Nephron (organoid): ENCODE data around the gene THSD4.

Experiments used
- H3K27ac Mint-ChIP-seq, 3 experiments: 2 replicates each; pipeline ENCODE4 v1.8.0; 2020; ENCODE audit warnings: mixed read lengths in 3 of 3, mild to moderate bottlenecking in 2 of 3, moderate library complexity in 1 of 3
- H3K27me3 Mint-ChIP-seq: 2 replicates; pipeline ENCODE4 v1.8.0; 2021; ENCODE audit warnings: low read depth, mild to moderate bottlenecking, moderate library complexity, mixed read lengths
- H3K36me3 Mint-ChIP-seq: 2 replicates; pipeline ENCODE4 v1.8.0; 2020; ENCODE audit warnings: low read depth, mixed read lengths
- H3K4me1 Mint-ChIP-seq: 2 replicates; pipeline ENCODE4 v1.8.0; 2020; ENCODE audit warnings: mixed read lengths
- H3K4me3 Mint-ChIP-seq, 3 experiments: 2 replicates each; pipeline ENCODE4 v1.8.0; 2020; ENCODE audit warnings: mild to moderate bottlenecking in 3 of 3, mixed read lengths in 3 of 3, moderate library complexity in 2 of 3
- H3K9me3 Mint-ChIP-seq: 2 replicates; pipeline ENCODE4 v1.8.0; 2020; ENCODE audit warnings: mixed read lengths
- CTCF ChIP-seq, 3 experiments: fragments of 200-600 bp; sonication (generic); IDR thresholded peaks; one replicate each; pipeline ENCODE4 v1.5.0; 2021; ENCODE audit warnings: antibody characterized with exemption in 3 of 3; ENCODE audit not compliant: unreplicated experiment in 3 of 3

THSD4 gene

DNA sequence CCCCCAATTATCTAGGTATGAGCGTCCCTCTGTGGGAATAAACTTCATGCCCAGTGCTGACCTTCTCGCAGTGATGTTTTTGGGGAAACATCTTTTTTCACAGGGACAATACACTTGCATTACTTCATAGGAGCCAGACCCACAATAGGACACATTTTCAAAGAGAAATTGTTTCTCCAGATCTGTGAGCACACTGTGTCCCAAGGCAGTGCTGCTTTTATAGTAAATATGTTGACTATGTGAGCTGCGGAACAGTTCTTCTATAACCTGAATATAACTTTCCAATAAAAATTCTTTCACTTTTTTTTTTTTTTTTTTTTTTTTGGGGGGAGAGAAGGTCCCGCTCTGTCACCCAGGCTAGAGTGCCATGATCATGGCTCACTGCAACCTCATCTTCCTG, 17.4 kb upstream of the THSD4 start:
- no peak for TF ChIP-seq CTCF (IDR thresholded peaks at IDR 0.05; ENCODE audit: unreplicated experiment in 3 of 3)
- H3K27ac Mint-ChIP-seq = no peak overlapping the region

GRCh38 chr15:71098920-71099319, 16.4 kb upstream of the THSD4 start:
- TF ChIP-seq CTCF (IDR thresholded peaks at IDR 0.05; ENCODE audit: unreplicated experiment in 3 of 3) = no peak
- Mint-ChIP-seq H3K36me3 (no peaks in the 10 kb centered on the region), H3K4me3 (no peak overlapping the region), H3K27ac (no peak overlapping the region), H3K27me3 (no peaks in the 10 kb centered on the region), H3K9me3 (peaks cover 9% of the 10 kb centered on the region), H3K4me1 (peaks cover 5% of the 10 kb centered on the region)

More for the DNA sequence above, 17.4 kb upstream of the THSD4 start:
- peaks cover 3% of the 10 kb centered on the region for H3K27me3 Mint-ChIP-seq
- peaks cover 3% of the 10 kb centered on the region for H3K9me3 Mint-ChIP-seq
- no peak overlapping the region for H3K4me3 Mint-ChIP-seq
- no peaks in the 10 kb centered on the region for H3K36me3 Mint-ChIP-seq
- no peaks in the 10 kb centered on the region for H3K4me1 Mint-ChIP-seq

GRCh38 chr15:71103102-71103676, 12.1 kb upstream of the THSD4 start:
- Mint-ChIP-seq H3K9me3 (peaks cover 6% of the 10 kb centered on the region), H3K4me3 (no peak overlapping the region), H3K36me3 (no peaks in the 10 kb centered on the region), H3K27me3 (no peaks in the 10 kb centered on the region), H3K27ac (no peak overlapping the region), H3K4me1 (peaks cover 5% of the 10 kb centered on the region)
- TF ChIP-seq CTCF (IDR thresholded peaks at IDR 0.05; ENCODE audit: unreplicated experiment in 3 of 3) = peak in 1 of 3 experiments; percentile 32

DNA sequence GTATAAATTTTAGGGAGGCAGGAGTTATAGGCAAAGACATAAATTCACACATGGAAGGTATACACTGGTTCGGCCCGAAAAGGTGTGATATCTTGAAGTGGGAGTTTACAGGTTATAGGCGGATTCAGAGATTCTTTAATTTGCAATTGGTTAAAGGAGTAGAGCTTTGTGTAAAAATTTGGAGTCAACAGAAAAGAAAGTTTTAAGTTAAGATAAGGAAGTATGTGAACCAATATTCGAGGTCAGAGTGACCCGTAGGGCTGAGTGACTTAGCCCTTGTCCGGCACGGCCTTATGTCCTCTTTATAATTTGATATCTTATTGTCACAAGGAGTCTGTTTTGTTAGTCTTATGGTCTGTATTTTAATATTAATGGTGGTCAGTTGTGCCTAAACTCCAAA, 10.6 kb upstream of the THSD4 start:
- Mint-ChIP-seq H3K9me3 (peaks cover 6% of the 10 kb centered on the region), H3K27ac (no peak overlapping the region), H3K27me3 (peaks cover 4% of the 10 kb centered on the region), H3K4me1 (peaks cover 5% of the 10 kb centered on the region), H3K36me3 (no peaks in the 10 kb centered on the region), H3K4me3 (no peak overlapping the region)
- no peak for TF ChIP-seq CTCF (IDR thresholded peaks at IDR 0.05; ENCODE audit: unreplicated experiment in 3 of 3)

DNA sequence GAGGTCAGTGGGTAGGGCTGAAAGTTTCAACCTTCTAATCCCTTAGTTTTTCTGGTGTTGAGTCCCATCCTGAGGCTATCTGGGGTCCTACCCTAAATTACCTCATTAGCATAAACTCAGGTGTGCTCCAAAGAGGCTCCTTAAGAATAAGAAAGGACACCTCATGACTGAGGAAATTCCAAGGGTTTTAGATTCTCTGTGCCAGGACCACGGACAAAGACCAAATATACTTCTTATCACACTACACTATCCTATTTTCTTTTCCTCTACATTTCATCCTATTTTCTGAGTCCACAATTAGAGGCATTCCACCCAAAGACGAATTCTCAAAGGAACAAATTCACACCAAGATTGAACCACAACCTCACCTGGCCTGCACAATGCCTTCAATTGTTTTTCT, 9.8 kb upstream of the THSD4 start:
- no peak for TF ChIP-seq CTCF (IDR thresholded peaks at IDR 0.05; ENCODE audit: unreplicated experiment in 3 of 3)
- H3K36me3 Mint-ChIP-seq = no peaks in the 10 kb centered on the region
- H3K4me3 Mint-ChIP-seq = no peak overlapping the region
- H3K27ac Mint-ChIP-seq = no peak overlapping the region
- peaks cover 6% of the 10 kb centered on the region for H3K9me3 Mint-ChIP-seq
- H3K4me1 Mint-ChIP-seq = peaks cover 5% of the 10 kb centered on the region
- H3K27me3 Mint-ChIP-seq = peaks cover 7% of the 10 kb centered on the region

GRCh38 chr15:71106802-71107500, 8.3 kb upstream of the THSD4 start:
- peaks cover 6% of the 10 kb centered on the region for H3K9me3 Mint-ChIP-seq
- no peak overlapping the region for H3K4me3 Mint-ChIP-seq
- no peaks in the 10 kb centered on the region for H3K36me3 Mint-ChIP-seq
- peaks cover 19% of the 10 kb centered on the region for H3K27me3 Mint-ChIP-seq
- peaks cover 5% of the 10 kb centered on the region for H3K4me1 Mint-ChIP-seq
- no peak overlapping the region for H3K27ac Mint-ChIP-seq
- TF ChIP-seq CTCF (IDR thresholded peaks at IDR 0.05; ENCODE audit: unreplicated experiment in 3 of 3) = no peak
